Uterus (tissue), 2 donors: ENCODE data around the gene UROS.

Experiments
- CTCF ChIP-seq, 4 experiments: fragments of 200-600 bp in 2 of 4; fragments of 450-650 bp in 2 of 4; sonication (generic) in 2 of 4; IDR thresholded peaks; one replicate each; pipeline ENCODE4 v1.5.1; 2016 to 2019; ENCODE audit warnings: antibody characterized with exemption in 4 of 4, mild to moderate bottlenecking in 2 of 4, moderate library complexity in 1 of 4
- POLR2A ChIP-seq, 2 donors: fragments of 450-650 bp; IDR thresholded peaks; one replicate each; pipeline ENCODE4 v1.6.1; 2016; ENCODE audit warnings: antibody characterized with exemption in 2 of 2, mild to moderate bottlenecking in 1 of 2, moderate library complexity in 1 of 2

- TF ChIP-seq CTCF (IDR thresholded peaks at IDR 0.05) (no peak), POLR2A (IDR thresholded peaks at IDR 0.05) (no peak)
These were observed 52.2 kb downstream of the UROS start for GRCh38 chr10:125770844-125771243.
